Peyer's patch (tissue), 4 donors: Measurements from ENCODE around the gene NPM1. TPM values are rescaled to one million over a fixed set of nuclear protein-coding genes. Genes with fewer than 3 reads are reported as not detected.

Experiments used
- DNase-seq, 3 donors: peaks; one replicate each; pipeline ENCODE4 v3.0.0-alpha.2; 2017 to 2019
- H3K27ac ChIP-seq, 4 donors: fragments of 200-600 bp; sonication (generic); one replicate each; pipeline ENCODE4 v1.5.1; 2016 to 2019
- H3K27me3 ChIP-seq, 2 donors: fragments of 200-600 bp; sonication (generic); one replicate each; pipeline ENCODE4 v1.5.1; 2019
- H3K36me3 ChIP-seq, 3 donors: fragments of 200-600 bp; sonication (generic); one replicate each; pipeline ENCODE4 v1.5.1; 2016 to 2019
- H3K4me1 ChIP-seq, 4 donors: fragments of 200-600 bp; sonication (generic); one replicate each; pipeline ENCODE4 v1.5.1; 2016 to 2019
- H3K4me3 ChIP-seq, 4 donors: fragments of 200-600 bp; sonication (generic); 1 replicate in 3 of 4; 2 replicates in 1 of 4; pipeline ENCODE4 v1.5.1; 2016 to 2019; ENCODE audit warnings: mild to moderate bottlenecking in 1 of 4
- H3K9me3 ChIP-seq, 4 donors: fragments of 200-600 bp; sonication (generic); one replicate each; pipeline ENCODE4 v1.5.1; 2016 to 2019; ENCODE audit warnings: mild to moderate bottlenecking in 1 of 4
- CTCF ChIP-seq, 6 experiments: fragments of 450-650 bp in 4 of 6; fragments of 200-600 bp in 2 of 6; sonication (generic) in 1 of 6; IDR thresholded peaks; one replicate each; pipeline ENCODE4 v1.5.1; 2017 to 2019; ENCODE audit warnings: antibody characterized with exemption in 6 of 6, mild to moderate bottlenecking in 3 of 6, moderate library complexity in 1 of 6
- POLR2A ChIP-seq, 2 donors: fragments of 450-650 bp; IDR thresholded peaks; one replicate each; pipeline ENCODE4 v1.5.1; 2017; ENCODE audit warnings: antibody characterized with exemption in 2 of 2, mild to moderate bottlenecking in 2 of 2, moderate library complexity in 2 of 2
- total RNA-seq, 4 donors: library from RNA; depleted of rRNA; stranded (reverse); fragments of >200 nt; gene quantifications; one replicate each; pipeline ENCODE4 v1.1.0, GENCODE V29; 2016

Gene NPM1
- total RNA-seq, 4 donors from 2014 or later, result 167 to 468 (median 197) TPM

DNA sequence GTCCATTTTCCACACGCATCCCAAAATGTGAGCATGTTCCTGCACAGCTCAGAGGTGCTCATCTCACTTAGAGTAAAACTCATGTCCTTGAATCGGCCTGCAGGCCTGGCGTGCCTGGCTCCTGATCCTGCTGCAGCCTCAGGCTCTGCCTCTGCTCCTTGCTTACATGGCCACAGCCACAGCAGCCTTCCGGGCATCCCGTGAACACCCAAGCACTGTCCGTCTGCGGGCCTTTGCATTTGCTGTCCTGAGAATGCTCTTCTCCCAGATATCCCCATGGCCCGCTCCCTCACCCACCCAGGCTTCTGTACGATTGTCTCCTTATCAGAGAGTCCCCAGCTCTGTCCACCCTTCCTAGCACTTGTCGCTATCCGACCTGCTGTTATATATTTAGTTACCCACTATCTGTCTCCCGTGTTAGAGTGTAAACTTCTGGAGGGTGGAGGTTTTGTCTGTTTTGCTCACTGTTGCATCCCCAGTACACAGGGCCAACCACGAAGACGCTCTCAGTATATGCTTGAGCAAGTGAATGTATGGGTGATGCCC lies 53.7 kb downstream of the NPM1 start:
- Histone ChIP-seq H3K4me3 (no peak overlapping the region), H3K4me1 (no peaks in the 10 kb centered on the region), H3K9me3 (no peaks in the 10 kb centered on the region), H3K27ac (no peak overlapping the region), H3K36me3 (no peaks in the 10 kb centered on the region), H3K27me3 (no peaks in the 10 kb centered on the region)
- TF ChIP-seq POLR2A (IDR thresholded peaks at IDR 0.05), result no peak
- no peak for TF ChIP-seq CTCF (IDR thresholded peaks at IDR 0.05)
- DNase-seq, result no peak

DNA sequence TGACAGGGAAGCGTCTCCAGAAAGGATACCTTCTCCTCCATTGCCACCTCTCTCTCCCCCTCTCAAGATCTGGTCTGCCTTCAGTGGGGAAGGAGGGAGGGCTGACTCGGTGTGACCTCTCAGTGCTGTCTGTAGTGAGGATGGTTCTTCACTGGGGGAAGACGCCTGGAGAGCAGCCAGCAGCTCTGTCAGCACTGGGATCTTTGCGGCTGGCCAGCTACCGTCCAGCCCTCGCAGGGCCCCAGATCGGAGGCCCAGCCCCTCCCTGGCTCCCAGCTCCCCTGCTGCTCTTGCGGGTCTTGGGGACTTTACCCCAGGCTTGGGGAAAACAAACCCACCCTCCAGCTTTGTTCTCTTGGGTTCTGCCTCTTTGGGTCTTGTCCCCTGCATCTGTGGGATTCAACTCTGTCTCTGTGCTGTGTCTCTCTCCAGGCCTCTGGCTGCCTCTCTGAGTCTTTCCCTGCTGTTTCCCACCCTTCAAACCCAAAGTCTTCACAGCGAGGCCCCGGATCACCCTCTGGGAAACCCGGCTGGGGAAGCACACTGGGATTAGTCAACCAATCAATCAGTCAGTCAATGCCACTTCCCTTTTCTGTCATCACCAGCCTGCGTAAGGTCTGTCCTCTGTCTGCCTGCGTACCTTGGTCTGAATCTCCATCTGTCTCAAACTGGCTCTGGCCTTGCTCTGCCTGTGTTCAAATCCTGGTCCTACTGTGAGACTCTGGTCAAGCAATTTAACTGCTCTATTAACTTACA lies 54.8 kb downstream of the NPM1 start:
- H3K9me3 ChIP-seq, result no peaks in the 10 kb centered on the region
- H3K36me3 ChIP-seq, result no peaks in the 10 kb centered on the region
- H3K4me3 ChIP-seq, result no peak overlapping the region
- no peak for DNase-seq
- no peak overlapping the region for H3K27ac ChIP-seq
- no peaks in the 10 kb centered on the region for H3K27me3 ChIP-seq
- no peak for TF ChIP-seq POLR2A (IDR thresholded peaks at IDR 0.05)
- TF ChIP-seq CTCF (IDR thresholded peaks at IDR 0.05), result no peak
- H3K4me1 ChIP-seq, result no peaks in the 10 kb centered on the region

DNA sequence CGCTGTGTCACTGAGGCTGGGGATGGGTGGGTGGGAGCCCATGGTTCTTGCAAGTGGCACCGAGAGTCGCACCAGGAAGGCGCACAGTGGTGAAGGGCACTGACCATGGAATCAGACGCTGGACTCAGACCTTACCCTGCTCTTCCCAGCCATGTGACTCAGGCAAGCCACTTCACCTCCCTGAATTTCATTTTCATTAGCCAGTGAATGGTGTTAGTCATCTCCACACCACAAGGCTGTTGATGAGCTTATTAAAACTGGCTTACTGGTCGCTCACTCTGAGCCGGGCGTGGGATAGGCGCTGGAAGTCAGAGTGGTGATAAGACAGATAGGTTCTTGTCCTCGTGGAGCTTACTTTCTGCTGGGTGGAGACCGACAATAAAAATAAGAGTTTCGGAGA lies 56.9 kb downstream of the NPM1 start:
- Histone ChIP-seq H3K9me3 (no peaks in the 10 kb centered on the region), H3K36me3 (no peaks in the 10 kb centered on the region), H3K4me3 (no peak overlapping the region), H3K27me3 (no peaks in the 10 kb centered on the region), H3K4me1 (no peaks in the 10 kb centered on the region), H3K27ac (no peak overlapping the region)
- TF ChIP-seq POLR2A (IDR thresholded peaks at IDR 0.05) (no peak), CTCF (IDR thresholded peaks at IDR 0.05) (no peak)
- no peak for DNase-seq

- Histone ChIP-seq H3K27ac (no peak overlapping the region), H3K4me1 (peaks cover 0 to 3% (median 0%) of the 10 kb centered on the region in 4 donors), H3K4me3 (no peak overlapping the region), H3K27me3 (no peaks in the 10 kb centered on the region), H3K36me3 (no peaks in the 10 kb centered on the region), H3K9me3 (no peaks in the 10 kb centered on the region)
- DNase-seq, result no peak
- no peak for TF ChIP-seq POLR2A (IDR thresholded peaks at IDR 0.05)
Measured at GRCh38 chr5:171445644-171446516, 58.2 kb downstream of the NPM1 start.

DNA sequence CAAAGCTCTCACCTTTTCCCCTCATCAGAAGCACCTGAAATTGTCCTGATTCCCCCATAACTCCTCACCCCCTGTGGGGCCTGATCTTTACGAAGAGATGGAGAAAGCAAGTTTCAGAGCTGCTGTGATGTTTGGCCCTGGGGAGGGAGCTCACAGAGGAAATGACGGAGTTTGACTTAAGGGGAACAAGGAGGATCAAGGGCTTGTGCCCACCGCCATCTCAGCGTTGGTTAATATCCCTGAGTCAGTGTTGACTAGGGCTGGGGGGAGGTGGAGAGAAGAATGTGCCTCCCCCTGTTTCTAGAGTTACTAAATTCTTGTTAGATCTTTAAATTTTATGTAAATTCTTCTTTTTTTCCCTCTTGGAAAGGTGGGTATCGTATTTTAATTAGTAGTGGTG lies 59.6 kb downstream of the NPM1 start:
- Histone ChIP-seq H3K9me3 (no peaks in the 10 kb centered on the region), H3K4me3 (no peak overlapping the region), H3K27me3 (peaks cover 0 to 3% of the 10 kb centered on the region in 2 donors), H3K27ac (no peak overlapping the region), H3K36me3 (no peaks in the 10 kb centered on the region), H3K4me1 (peaks cover 0 to 10% (median 0%) of the 10 kb centered on the region in 4 donors)
- no peak for DNase-seq
- TF ChIP-seq CTCF (IDR thresholded peaks at IDR 0.05) (no peak), POLR2A (IDR thresholded peaks at IDR 0.05) (no peak)

- Histone ChIP-seq H3K27ac (no peak overlapping the region), H3K9me3 (no peaks in the 10 kb centered on the region), H3K36me3 (no peaks in the 10 kb centered on the region), H3K4me1 (peaks cover 0 to 10% (median 0%) of the 10 kb centered on the region in 4 donors), H3K27me3 (peaks cover 0 to 3% of the 10 kb centered on the region in 2 donors), H3K4me3 (no peak overlapping the region)
- TF ChIP-seq CTCF (IDR thresholded peaks at IDR 0.05) (no peak), POLR2A (IDR thresholded peaks at IDR 0.05) (no peak)
- no peak for DNase-seq
Measured at GRCh38 chr5:171449426-171449825, 61.8 kb downstream of the NPM1 start.
